Central memory CD4-positive, alpha-beta T cell (primary cell): ENCODE data around the gene ARHGEF18.
A peak's percentile ranks its signal among the peaks of the same experiment; 100 is the strongest.
"Not testable (repeated sequence)": the region's sequence is repeated elsewhere in the genome, so short reads cannot be mapped to it uniquely, and the experiment has no call there.

Experiments used
- DNase-seq: peaks from one replicate; pipeline ENCODE4 v3.0.0; 2022
- total RNA-seq, 3 experiments: gene quantifications; one replicate each; lab custom pipeline; 2026; lab: John Stamatoyannopoulos, UW

The ARHGEF18 gene
- 97.8 to 765 (median 487) reads per million in 3 experiments for total RNA-seq

DNA sequence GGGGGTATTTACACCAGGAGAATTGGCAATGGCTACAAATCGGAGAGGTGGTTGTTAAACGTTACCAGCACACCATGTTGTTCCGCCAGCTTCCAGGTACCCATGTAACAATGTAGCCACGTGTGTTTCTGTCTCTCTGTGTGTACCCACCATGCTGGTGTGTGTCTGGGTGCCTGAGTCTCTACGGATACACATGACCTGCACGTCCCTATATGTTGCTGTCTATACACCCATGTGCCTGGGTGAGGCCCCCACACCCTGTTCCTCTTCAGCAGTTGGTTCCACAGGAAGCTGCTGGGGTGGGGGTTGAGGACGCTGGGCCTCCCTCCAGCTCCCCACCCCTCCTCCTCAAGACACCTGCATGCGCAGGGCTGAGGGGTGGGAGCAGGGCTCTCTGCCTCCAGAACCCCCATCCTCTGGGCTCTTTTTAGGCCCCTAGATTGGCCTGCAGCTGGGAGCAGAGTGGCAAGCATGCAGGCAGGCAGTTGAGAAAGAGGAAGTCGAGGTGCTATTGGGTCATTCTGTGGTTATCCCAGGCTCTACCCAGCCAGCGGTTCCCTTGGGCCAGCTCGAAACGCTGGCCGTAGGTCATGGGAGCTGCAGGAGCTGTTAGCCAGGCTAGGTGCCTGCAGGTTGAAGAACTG lies at the start of gene ARHGEF18:
ARHGEF18 (plus strand) TSS at position 351 of the 644 bp plus-strand sequence. CDS start 13,954 bp downstream, outside the sequence.
- DNase-seq: peak; percentile 76

DNA sequence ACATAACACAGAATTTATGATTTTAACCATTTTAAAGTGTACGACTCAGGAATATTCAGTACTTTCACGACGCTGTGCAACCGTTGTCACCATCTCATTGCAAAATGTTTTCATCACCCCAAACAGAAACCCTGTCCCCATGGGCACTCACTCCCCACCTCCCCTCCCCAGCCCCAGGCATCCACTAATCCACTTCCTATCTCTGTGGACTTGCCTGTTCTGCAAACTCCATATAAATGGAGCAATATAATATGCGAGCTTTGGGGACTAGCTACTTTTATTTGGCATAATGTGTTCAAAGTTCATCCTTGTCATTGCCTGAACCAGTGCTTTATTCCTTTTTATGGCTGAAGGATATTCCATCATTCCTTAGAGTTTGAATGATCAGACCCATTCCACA lies 47.2 kb upstream of the ARHGEF18 start:
- no peak for DNase-seq

DNA sequence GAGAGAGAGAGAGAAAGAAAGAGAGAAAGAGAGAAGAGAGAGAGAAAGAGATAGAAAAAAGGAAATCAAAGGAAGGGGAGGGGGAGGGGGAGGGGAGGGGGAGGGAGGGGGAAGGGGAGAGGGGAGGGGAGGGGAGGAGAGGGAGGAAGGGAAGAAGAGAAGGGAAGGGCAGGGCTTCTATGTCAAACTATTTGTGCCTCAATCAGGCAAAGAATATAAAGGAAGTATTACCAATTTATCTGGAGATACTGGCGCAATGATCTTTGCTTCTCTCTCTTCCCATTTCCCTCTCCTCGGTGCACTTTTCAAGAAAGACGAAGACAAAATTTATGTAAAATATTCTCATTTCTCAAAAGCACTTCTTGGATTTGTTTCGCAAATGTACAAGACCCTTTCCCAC lies 45.3 kb upstream of the ARHGEF18 start:
- no peak for DNase-seq

DNA sequence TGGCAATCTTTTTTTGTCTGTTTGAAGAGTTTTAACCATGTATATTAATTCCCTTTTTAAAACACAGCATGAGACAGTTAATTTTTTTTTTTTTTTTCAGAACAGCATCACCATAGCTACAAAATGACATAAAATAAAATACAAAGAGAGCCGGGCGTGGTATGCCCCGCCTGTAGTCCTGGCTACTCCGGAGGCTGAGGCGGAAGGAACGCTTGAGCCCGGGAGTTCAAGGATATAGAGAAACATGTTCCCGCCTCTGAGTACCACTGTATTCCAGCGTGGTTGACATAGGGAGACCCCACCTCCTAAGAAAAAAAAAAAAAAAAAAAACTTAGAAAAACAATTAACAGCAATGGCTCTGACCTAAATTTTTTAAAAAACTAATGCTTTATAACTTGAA lies 44.5 kb upstream of the ARHGEF18 start:
- DNase-seq: no peak

DNA sequence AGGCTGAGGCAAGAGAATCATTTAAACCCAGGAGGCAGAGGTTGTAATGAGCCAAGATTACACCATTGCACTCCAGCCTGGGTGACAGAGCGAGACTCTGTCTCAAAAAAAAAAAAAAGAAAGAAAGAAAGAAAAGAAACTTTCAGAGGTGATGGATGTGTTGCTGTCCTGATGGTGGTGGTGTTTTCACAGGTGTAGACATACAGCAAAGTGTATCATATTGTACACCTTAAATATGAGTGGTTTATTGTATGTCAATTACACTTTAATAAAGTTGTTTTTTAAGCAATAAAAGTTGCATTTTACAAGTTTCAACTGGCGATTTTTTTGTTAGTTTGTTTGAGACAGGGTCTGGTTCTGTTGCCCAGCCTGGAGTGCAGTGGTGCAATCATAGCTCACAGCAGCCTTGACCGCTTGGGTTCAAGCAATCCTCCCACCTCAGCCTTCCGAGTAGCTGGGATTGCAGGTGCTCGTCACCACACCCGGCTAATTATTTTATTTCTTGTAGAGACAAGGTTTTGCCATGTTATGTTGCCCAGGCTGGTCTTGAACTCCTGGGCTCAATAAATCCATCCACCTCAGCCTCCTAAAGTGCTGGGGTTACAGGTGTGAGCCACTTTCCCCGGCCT lies 41.0 kb upstream of the ARHGEF18 start:
- no peak for DNase-seq

DNA sequence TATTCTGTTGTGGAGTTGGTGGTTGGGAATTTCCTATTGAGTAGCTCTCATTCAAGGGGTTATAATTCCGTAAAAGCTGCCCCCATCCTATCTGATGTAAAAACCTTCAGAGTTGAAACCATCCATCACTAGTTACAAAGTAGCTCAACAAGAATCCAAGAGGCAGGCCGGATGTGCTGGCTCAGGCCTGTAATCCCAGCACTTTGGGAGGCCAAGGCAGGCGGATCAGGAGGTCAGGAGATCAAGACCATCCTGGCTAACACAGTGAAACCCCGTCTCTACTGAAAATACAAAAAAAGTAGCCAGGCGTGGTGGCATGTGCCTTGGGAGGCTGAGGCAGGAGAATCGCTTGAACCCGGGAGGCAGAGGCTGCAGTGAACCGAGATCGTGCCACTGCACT lies 40.4 kb upstream of the ARHGEF18 start:
- DNase-seq: not testable (repeated sequence)

DNA sequence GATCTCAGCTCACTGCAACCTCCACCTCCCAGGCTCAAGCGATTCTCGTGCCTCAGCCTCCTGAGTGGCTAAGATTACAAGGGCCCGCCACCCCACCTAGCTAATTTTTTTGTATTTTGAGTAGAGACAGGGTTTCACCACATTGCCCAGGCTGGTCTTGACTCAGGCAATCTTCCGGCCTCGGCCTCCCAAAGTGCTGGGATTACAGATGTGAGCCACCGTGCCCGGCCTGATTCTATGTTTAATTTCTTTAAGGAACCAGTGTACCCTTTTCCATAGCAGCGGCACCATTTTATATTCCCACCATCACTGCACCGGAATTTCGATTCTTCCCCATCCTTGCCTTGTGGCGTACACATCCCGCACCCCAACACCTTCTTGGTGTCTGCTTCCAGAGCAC lies 36.8 kb upstream of the ARHGEF18 start:
- no peak for DNase-seq

DNA sequence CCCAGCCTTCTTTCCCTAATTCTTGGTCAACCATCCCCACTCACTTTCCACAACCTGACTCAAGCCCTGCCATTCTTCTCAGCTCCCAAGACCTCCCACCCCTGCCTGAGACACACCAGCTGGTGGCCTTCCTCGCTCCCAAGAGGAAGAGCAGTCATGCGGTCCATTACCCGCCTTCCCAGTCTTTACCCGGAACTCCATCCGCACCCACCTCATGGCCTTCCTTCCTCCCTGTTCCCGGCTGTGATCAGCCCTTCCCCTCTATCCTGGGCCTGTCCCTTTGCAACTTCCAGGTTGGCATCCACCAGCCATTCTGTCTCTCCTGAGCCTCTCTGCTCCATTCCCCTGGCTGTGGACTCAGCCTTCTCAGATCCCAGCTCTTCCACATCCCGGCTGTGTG lies 35.9 kb upstream of the ARHGEF18 start:
- DNase-seq: no peak

DNA sequence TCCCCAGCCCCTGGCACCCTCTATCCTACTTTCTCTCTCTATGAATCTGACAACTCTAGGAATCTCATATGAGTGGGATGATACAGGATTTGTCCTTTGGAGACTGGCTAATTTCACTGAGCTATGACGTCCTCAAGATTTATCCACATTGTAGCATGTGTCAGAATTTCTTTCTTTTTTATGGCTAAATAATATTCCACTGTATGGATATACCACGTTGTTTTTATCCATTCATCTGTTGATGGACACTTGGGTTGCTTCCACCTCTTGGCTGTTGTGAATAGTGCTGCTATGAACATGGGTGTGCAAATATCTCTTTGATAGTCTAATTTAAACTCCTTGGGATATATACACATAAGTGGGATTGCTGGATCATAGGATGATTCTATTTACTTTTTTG lies 30.6 kb upstream of the ARHGEF18 start:
- DNase-seq: no peak

DNA sequence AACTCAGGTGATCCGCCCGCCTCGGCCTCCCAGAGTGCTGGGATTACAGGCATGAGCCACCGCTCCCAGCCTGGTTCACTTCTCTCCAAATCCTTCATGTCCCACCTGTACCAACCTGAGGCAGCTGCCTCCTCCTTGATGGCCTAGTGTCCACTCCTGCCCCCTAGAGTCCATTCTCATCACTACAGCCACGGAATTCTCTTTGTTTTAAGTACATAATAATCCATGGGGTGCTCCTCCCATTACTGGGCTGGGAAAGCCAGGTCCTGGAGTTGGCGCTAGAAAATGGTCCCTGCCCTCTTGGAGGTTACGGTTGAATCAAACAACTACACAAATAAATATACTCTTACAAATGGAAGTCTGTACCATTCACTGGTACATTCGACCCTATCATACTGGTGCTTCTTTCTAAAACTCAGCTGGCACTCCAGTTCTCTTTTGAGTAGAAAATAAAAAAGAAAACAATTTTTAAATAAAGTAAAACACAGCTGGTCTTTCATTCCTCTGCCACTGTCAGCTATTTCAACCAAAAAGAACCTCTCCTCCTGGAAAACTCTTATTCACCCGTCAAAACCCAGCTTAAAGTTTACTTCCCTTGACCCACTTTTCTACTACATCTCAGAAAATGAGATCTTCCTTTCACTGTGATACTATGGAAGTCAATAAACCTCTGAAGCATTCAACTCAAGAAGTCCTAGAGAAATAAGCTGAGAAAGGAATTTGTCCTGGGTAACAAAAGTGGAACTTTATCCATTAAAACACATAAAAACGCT lies 22.4 kb upstream of the ARHGEF18 start:
- peak; percentile 19 for DNase-seq

DNA sequence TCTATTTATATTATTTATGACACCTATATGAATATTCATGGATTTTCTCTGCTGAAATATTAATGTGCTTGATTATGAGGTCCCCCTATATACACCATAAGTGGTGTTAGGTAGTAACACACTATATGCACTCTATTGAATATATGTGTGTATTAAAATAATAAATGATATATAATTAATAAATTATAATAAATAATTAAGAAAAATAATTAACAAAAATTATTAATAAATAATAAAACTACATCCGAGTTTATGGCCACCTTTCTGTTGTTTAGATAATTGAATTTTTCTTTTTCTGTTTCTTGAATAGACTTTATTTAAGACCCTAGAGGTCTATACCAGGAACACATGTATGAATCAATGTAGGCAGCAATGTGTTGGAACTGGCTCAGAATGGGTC lies 20.9 kb upstream of the ARHGEF18 start:
- DNase-seq: no peak

DNA sequence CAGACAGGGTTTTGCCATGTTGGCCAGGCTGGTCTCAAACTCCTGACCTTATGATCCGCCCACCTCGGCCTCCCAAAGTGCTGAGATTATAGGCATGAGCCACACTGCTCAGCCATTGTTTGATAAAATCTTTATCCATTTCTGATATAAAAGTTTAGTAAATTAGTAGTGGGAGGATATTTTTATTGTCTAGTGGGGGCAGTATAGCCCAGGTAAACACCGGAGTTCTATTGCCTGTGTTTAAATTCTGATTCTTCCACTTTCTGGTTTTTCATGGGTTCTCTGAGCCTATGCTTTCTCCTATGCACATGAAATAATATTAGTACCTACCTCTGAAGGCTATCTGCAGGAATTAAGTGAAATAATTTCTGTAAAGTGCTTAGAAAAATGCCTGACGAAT lies 20.1 kb upstream of the ARHGEF18 start:
- DNase-seq: no peak

DNA sequence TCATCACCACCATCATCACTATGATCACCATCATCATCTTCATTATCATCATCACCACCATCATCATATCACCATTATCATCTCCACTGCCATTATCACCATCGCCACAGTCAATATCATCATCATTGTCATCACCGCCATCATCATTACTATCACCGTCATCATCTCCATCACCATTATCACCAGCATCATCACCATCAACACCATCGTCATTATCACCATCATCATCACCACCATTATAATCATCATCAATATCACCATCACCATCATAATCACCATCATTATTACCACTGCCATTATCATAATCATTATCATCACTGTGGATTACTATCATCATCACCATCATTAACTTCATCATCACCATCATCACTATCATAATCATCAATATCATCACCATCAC lies 17.3 kb upstream of the ARHGEF18 start:
- no peak for DNase-seq

DNA sequence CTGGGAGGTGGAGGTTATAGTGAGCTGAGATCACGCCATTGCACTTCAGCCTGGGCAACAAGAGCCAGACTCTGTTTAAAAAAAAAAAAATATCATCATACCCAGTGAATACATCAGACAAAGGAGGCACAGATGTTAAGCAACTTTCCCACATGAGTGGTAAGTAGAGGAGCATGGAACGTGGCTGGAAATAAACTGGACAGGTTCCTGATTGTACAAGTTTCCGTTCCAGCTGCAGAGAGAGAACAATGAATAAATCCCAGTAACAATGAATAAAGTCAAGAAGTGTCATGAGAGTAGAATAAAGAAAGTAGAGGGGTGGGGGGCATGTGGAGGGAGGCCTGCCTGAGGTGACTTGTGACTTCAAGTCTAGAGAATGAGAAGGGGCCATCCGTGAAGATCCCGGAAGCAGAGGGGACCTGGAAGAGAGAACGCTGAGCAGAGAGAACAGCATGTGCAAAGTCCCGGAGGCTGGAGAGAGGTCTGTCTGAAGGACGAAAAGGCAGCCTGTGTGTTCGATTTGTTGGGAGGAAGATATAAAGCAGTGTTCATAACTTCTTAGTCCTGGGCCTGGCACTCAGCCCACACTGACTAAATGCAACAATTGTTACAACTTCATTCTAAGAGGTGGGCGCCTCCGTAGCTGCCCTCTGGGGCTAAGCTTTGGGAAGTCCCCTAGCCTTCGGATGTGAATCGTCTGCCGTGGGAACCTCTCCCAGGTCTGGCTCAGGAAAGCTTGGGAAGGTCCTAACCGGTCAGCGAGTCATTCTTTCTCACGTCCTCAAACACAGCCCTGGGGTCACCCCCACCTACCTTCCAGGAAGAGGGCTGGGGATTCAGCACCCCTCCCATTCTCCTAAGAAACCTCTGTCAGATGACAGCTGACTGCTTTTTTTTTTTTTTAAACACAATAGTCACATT lies 15.3 kb upstream of the ARHGEF18 start:
- DNase-seq: no peak

DNA sequence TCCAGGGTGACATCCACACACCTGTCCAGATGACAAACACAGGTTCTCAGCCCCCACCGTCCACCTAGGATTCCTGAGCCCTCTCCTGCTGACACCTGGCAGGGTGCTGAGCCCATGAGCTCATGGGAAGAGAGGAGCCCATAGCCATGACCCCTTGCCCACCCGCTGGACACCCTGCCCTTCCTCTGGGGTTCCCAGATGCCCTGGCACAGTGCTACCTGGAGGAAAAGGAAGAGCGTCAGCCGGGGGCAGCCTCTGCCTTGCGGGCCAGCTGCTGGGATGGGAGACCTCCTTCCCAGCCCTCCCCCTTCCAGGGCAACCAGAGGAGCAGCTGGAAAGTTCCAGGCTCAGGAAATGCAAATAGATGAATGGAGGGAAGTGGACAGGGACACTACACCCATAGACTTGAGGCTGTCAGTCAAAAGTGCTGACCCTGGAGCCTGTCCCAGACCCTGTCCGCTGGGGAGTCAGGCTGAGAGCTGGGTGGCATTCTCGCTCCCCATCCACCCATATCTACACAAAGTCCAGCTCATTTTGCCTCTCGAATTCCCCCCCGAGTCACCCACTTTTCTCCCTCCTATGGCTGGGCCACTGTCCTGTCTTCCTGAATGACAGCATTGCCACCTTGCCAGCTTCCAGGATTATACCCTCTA lies 12.3 kb upstream of the ARHGEF18 start:
- DNase-seq: no peak

DNA sequence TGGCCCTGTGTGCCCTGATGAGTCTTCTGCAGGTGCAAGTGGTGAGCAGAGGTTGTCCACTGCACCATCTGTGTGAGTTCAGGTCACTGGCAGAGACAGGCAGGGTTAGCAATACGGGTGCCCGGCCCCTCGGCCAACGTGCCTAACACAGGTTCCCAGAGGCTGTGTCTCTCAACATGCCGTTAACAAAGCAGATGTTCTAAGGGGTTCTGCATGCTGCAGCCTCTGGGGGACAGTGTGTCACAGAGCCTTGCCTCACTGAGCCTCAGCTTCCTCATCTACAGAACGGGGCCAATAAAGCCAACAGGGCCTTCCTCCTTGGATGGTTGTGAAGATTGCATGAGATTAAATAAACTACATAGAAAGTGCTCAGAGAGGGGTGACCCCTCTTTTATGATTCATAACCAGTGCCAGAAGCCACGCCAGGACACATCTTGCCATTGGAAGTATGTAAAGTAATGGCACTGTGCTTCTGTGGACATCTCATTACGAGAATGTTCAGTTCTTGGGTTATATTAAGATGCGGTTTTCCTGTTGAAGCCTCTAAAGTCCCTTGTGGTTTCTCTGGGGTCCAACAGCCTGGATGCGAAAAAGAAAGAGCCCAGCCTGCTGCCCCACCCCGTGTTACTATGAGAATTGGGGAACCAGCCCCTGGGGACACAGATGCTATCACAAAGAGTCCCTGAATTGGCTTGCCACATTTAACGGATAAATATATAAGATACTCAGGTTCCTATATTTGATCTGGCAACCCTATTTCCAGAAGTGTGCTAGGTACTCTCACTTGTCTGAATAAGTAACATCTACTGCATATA lies 11.2 kb upstream of the ARHGEF18 start:
- DNase-seq: peak; percentile 17

DNA sequence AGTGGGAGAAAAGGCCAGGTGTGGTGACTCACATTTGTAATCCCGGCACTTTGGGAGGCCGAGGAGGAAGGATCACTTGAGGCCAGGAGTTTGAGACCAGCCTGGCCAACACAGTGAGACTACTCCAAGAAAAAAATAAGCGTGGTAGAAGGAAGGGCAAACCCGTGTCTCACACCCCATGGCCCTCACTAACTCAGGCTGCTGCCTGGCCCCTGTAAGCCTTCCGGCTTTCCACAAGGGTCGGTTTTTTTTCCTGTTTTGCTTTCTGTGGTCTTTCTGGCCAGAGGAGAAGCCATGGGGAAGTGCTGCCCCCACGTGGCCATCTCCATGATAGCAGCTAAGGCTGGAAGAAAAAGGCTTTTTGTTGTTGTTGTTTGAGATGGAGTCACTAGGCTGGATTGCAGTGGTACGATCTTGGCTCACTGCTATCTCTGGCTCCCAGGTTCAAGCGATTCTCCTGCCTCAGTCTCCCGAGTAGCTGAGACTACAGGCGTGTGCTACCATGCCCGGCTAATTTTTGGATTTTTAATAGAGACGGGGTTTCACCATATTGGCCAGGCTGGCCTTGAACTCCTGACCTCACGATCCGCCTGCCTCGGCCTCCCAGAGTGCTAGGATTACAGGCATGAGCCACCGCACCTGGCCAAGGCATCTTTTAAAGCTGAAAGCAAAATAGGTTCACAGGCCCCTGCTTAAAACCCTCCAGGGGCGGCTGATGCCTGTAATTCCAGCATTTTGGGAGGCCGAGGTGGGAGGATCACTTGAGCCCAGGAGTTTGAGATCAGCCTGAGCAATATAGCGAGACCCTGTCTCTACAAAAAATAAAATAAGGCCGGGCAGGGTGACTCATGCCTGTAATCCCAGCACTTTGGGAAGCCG lies 7.5 kb upstream of the ARHGEF18 start:
- peak; percentile 72 for DNase-seq

DNA sequence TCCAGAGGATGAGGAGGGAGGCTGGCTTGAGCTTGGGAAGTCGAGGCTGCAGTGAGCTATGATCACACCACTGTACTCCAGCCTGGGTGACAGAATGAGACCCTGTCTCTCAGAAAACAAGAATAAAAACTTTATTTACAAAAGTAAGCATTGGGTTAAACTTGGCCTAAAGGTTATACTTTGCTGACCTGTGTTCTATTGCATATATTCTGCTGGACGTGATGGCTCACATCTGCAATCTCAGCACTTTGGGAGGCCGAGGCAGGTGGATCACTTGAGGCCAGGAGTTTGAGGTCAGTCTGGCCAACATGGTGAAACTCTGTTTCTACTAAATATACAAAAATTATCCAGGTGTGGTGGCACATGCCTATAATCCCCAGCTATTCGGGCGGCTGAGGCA lies 6.6 kb upstream of the ARHGEF18 start:
- no peak for DNase-seq

DNA sequence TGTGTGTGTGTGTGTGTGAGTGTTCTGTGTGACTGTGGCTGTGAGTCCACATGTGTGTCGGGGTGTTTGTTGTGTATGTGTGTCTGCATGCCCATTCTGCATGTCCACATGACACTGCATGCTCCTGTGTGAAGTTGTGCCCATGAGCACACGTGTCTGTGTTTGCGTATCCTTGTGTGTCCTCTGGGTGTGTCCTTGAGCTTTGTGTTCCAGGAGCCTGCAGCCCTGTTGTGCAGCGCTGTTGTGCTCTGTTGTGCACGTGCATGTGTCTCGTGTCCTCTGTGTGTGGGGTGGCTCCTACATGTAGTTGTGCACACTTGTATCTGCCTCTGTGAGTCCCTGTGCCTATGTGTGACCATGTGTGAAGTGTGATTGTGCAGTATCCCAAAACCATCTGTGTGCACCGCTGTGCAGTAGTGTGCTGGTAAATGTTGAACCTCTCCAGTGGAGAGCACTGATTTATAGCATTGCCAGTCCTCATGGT lies 2.2 kb upstream of the ARHGEF18 start:
- DNase-seq: no peak

DNA sequence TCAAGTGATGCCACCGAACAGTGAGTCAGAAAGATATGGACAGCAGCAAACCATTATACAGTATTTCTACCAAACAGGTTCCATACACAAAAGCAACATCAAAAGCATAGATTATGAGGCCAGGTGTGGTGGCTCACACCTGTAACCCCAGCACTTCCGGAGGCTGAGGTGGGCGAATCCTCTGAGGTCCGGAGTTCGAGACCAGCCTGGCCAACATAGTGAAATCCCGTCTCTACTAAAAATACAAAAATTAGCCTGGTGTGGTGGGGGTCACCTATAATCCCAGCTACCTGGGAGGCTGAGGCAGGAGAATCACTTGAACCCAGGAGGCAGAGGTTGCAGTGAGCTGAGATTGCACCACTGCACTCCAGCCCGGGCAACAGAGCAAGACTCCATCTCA lies 1.7 kb upstream of the ARHGEF18 start:
- DNase-seq: peak; percentile 3
